ENCODE data around the gene PLGRKT.

PLGRKT gene

GRCh38 chr9:5438301-5439162 is 807 bp upstream of the PLGRKT start:
- TF ChIP-seq REST (IDR thresholded peaks at IDR 0.05; ENCODE audit: low read depth) (no peak), MAX (IDR thresholded peaks at IDR 0.05) (0 out of 2 replicates have a peak, but pooled peaks have one; percentile 18)

GRCh38 chr9:5436441-5436840 is 1.3 kb downstream of the PLGRKT start:
- TF ChIP-seq CREB1 (IDR thresholded peaks at IDR 0.05; ENCODE audit: low read depth) (no peak), MAX (IDR thresholded peaks at IDR 0.05) (no peak), TEAD4 (IDR thresholded peaks at IDR 0.05) (no peak), YY1 (IDR thresholded peaks at IDR 0.05; ENCODE audit: low read depth) (no peak), TAF1 (IDR thresholded peaks at IDR 0.05; ENCODE audit: low read depth) (no peak), REST (IDR thresholded peaks at IDR 0.05; ENCODE audit: low read depth) (no peak), ZBTB7A (IDR thresholded peaks at IDR 0.05; ENCODE audit: low read depth) (no peak), USF1 (IDR thresholded peaks at IDR 0.05) (no peak), RAD21 (IDR thresholded peaks at IDR 0.05; ENCODE audit: low read depth) (no peak), CEBPB (IDR thresholded peaks at IDR 0.05) (no peak), EP300 (IDR thresholded peaks at IDR 0.05; ENCODE audit: borderline replicate concordance) (no peak), FOXM1 (IDR thresholded peaks at IDR 0.05; ENCODE audit: borderline replicate concordance, low read depth) (no peak), EGR1 (IDR thresholded peaks at IDR 0.05) (no peak)

GRCh38 chr9:5435912-5436311 is 1.8 kb downstream of the PLGRKT start:
- no peak for TF ChIP-seq TCF12 (IDR thresholded peaks at IDR 0.05; ENCODE audit: low read depth)
- TF ChIP-seq ZBTB7A (IDR thresholded peaks at IDR 0.05; ENCODE audit: low read depth) = no peak
- no peak for TF ChIP-seq YY1 (IDR thresholded peaks at IDR 0.05; ENCODE audit: low read depth)
- TF ChIP-seq REST (IDR thresholded peaks at IDR 0.05; ENCODE audit: low read depth) = no peak
- no peak for TF ChIP-seq TEAD4 (IDR thresholded peaks at IDR 0.05)
- no peak for TF ChIP-seq MAX (IDR thresholded peaks at IDR 0.05)
- no peak for TF ChIP-seq CEBPB (IDR thresholded peaks at IDR 0.05)
- no peak for TF ChIP-seq RAD21 (IDR thresholded peaks at IDR 0.05; ENCODE audit: low read depth)
- no peak for TF ChIP-seq TAF1 (IDR thresholded peaks at IDR 0.05; ENCODE audit: low read depth)
- TF ChIP-seq FOXM1 (IDR thresholded peaks at IDR 0.05; ENCODE audit: borderline replicate concordance, low read depth) = no peak
- no peak for TF ChIP-seq CREB1 (IDR thresholded peaks at IDR 0.05; ENCODE audit: low read depth)
- TF ChIP-seq NFIC (IDR thresholded peaks at IDR 0.05) = no peak
- no peak for TF ChIP-seq EGR1 (IDR thresholded peaks at IDR 0.05)
- no peak for TF ChIP-seq USF1 (IDR thresholded peaks at IDR 0.05)
- no peak for TF ChIP-seq EP300 (IDR thresholded peaks at IDR 0.05; ENCODE audit: borderline replicate concordance)

GRCh38 chr9:5430912-5431311 is 6.8 kb downstream of the PLGRKT start:
- TF ChIP-seq NFIC (IDR thresholded peaks at IDR 0.05) (no peak), CREB1 (IDR thresholded peaks at IDR 0.05; ENCODE audit: low read depth) (no peak), EGR1 (IDR thresholded peaks at IDR 0.05) (no peak), TAF1 (IDR thresholded peaks at IDR 0.05; ENCODE audit: low read depth) (no peak), USF1 (IDR thresholded peaks at IDR 0.05) (no peak), RAD21 (IDR thresholded peaks at IDR 0.05; ENCODE audit: low read depth) (no peak), TEAD4 (IDR thresholded peaks at IDR 0.05) (no peak)
